BJ (cell line): ENCODE measurements around the gene HSD17B11. TPM values are rescaled to one million over a fixed set of nuclear protein-coding genes. Genes with fewer than 3 reads are reported as not detected.
"Not testable (repeated sequence)": the region's sequence is repeated elsewhere in the genome, so short reads cannot be mapped to it uniquely, and the experiment has no call there.

Experiments used
- CTCF ChIA-PET: fragments of 350-600 bp; formaldehyde crosslinking; extraction: SDS; loops from one replicate; lab custom pipeline; 2021; ENCODE audit warnings: antibody characterized with exemption, inconsistent platforms; lab: Yijun Ruan, JAX
- POLR2A ChIA-PET: fragments of 300-600 bp; sonication (Branson Sonifier 250); formaldehyde crosslinking; extraction: SDS; loops from one replicate; lab custom pipeline; 2021; ENCODE audit warnings: antibody characterized with exemption; lab: Charles Lee
- DNase-seq: peaks from one replicate; pipeline ENCODE4 v3.0.0-alpha.2; 2011; ENCODE audit warnings: low read depth
- H3K27me3 ChIP-seq: 2 replicates; pipeline ENCODE4 v1.6.0; 2011; ENCODE audit warnings: low read length; ENCODE audit not compliant: control insufficient read depth, insufficient read depth
- H3K36me3 ChIP-seq: 2 replicates; pipeline ENCODE4 v1.5.1; 2011; ENCODE audit warnings: low read length; ENCODE audit not compliant: control insufficient read depth, insufficient read depth
- H3K4me3 ChIP-seq: 2 replicates; pipeline ENCODE4 v1.5.1; 2011; ENCODE audit warnings: low read depth, mild to moderate bottlenecking, control low read depth, low read length
- polyA plus RNA-seq: library from polyadenylated mRNA; depleted of rRNA; stranded (reverse); fragments of >200 nt; gene quantifications from 2 replicates; pipeline ENCODE4 v1.2.3, GENCODE V29; 2011
- TF ChIP-seq, protein P1 (sequence below): IDR thresholded peaks from 2 replicates; pipeline ENCODE4 v1.5.1; 2011; ENCODE audit warnings: low read depth, mild to moderate bottlenecking, control low read depth, inconsistent platforms, low read length, moderate library complexity; ENCODE audit not compliant: insufficient read depth

Gene HSD17B11
- polyA plus RNA-seq, 1 experiment: 11.2 TPM

DNA sequence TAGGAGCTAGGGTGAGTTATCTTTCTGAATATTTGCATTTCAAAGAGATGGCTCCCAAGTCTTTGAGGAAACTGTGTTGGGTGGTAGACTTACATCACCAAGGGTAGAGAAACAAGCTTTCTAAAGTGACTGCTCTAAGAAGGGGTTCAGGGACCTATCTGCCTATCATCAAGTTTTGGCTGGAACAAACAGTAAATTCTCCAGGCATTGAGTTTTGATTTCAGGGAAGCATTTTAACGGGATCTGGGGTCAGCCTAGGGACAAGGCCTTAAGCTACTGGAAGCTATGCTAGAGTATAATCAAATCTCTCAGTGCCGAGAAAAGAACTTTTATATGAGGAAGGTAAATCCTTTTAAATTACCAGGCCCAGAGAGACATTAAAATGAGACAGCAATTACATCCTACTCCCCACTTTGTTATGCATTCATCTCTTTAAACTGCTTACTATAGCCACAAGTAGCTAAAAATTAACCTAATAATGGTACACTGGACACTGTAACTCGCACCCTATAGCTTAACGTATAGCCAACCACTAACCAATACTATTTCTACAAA, 29.4 kb upstream of the HSD17B11 start:
- POLR2A ChIA-PET: no interaction called here
- Histone ChIP-seq H3K27me3 (no peaks in the 10 kb centered on the region), H3K4me3 (no peak overlapping the region), H3K36me3 (no peaks in the 10 kb centered on the region)
- no peak for DNase-seq
- TF ChIP-seq, protein P1, sequence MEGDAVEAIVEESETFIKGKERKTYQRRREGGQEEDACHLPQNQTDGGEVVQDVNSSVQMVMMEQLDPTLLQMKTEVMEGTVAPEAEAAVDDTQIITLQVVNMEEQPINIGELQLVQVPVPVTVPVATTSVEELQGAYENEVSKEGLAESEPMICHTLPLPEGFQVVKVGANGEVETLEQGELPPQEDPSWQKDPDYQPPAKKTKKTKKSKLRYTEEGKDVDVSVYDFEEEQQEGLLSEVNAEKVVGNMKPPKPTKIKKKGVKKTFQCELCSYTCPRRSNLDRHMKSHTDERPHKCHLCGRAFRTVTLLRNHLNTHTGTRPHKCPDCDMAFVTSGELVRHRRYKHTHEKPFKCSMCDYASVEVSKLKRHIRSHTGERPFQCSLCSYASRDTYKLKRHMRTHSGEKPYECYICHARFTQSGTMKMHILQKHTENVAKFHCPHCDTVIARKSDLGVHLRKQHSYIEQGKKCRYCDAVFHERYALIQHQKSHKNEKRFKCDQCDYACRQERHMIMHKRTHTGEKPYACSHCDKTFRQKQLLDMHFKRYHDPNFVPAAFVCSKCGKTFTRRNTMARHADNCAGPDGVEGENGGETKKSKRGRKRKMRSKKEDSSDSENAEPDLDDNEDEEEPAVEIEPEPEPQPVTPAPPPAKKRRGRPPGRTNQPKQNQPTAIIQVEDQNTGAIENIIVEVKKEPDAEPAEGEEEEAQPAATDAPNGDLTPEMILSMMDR: no peak
- CTCF ChIA-PET: interaction anchor here (1.0 to 2.0 kb wide), 3 partner anchors 13 to 45 kb away, joined by 3 to 7 read pairs (median 5); no protein-coding TSS in a partner anchor

DNA sequence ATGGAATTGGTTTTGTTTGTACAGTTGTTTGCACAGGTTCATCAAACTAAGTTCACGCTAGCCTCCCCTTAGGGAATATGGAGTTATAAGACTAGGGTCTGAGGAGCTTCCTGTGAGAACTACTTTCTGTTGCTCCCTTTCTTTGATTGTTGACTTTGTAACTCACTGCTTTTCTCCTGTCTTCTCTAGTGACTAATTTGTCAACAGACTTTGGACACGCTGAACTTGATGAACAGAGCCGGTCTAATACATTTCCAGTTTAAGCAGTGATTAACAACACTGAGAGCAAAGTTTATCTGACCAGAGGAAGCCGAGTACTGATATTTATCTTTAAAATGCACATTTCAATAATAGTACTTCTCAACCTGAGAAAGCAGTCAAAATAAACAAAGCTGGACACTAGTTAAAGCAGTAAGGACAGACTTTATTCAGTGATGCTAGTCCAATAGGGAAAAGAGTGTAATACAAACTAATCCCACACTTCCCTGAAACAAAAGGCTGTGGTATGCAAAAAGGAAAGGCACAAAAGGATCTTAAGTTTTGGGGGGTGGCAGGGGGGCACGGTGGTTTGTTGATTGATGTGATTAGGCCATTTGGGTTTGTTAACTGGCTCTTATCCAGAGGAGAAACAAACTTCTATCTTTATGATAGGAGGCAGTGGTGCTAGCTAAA, 28.7 kb upstream of the HSD17B11 start:
- CTCF ChIA-PET: interaction anchor here (1.0 to 2.0 kb wide), 2 partner anchors 28 to 45 kb away, joined by 5 to 7 read pairs; no protein-coding TSS in a partner anchor
- TF ChIP-seq, protein P1: no peak
- POLR2A ChIA-PET: no interaction called here
- no peak for DNase-seq
- no peak overlapping the region for H3K4me3 ChIP-seq
- no peaks in the 10 kb centered on the region for H3K27me3 ChIP-seq
- H3K36me3 ChIP-seq: no peaks in the 10 kb centered on the region

DNA sequence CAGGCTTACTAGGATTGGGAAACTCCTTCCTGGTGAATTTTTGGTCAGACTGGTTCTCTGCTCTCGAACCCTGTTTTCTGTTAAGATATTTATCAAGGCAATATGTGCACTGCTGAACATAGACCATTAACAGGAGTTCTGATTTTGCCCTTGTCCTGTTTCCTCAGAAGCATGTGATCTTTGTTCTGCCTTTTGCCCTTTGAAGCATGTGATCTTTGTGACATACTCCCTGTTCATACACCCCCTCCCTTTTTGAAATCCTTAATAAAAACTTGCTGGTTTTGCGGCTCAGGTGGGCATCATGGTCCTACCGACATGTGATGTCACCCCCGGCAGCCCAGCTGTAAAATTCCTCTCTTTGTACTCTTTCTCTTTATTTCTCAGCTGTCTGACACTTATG, 27.4 kb upstream of the HSD17B11 start:
- POLR2A ChIA-PET, DNase-seq, H3K27me3 ChIP-seq, H3K36me3 ChIP-seq, CTCF ChIA-PET, H3K4me3 ChIP-seq: not testable (repeated sequence)

DNA sequence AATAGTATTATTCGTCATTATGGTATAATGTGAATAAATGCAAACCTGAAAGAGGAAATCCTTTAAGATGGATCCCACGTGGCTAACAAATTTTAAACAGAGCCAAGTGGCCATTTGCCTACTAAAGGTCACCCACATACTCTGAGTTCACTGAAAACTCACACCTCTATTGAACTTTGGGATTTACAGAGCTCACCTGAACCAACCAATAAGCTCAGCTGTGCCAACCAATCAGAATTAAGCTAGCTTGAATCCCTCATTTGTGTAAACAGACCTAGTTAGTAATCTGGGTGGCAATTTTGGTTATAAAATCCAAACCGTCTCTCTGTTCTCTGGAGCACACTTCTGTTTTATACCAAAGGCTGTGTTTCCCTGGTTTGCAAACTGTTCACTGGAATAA, 26.0 kb upstream of the HSD17B11 start:
- Histone ChIP-seq H3K36me3 (no peaks in the 10 kb centered on the region), H3K4me3 (no peak overlapping the region), H3K27me3 (no peaks in the 10 kb centered on the region)
- POLR2A ChIA-PET: no interaction called here
- CTCF ChIA-PET: interaction anchor here (1.1 kb wide), 1 partner anchor 41 kb away, joined by 3 read pairs; no protein-coding TSS in a partner anchor
- TF ChIP-seq, protein P1: no peak
- no peak for DNase-seq

DNA sequence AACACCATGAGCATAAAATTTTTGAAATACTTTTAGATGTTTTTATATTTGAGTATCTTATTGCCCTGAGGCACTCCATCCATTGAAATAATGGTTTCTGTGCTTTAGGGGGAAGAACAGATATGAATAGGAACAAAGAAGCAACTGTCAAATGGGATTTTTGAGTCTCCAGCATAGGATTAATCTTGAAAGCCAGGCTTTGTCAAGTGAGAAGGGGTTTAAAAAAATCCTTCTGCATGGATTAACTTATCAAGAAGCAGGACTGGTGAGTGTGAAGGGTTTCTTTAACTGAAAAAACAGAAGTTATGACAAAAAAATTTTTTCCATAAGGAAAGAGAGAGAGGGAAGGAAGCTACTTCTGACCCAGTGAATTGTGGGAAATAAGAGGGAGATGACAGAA, 23.8 kb upstream of the HSD17B11 start:
- Histone ChIP-seq H3K27me3 (no peaks in the 10 kb centered on the region), H3K4me3 (no peak overlapping the region), H3K36me3 (no peaks in the 10 kb centered on the region)
- ChIA-PET POLR2A (no interaction called here), CTCF (no interaction called here)
- TF ChIP-seq, protein P1: no peak
- no peak for DNase-seq
